ENCODE results near the gene OTOP3. TPM values are rescaled to one million over a fixed set of nuclear protein-coding genes. Genes with fewer than 3 reads are reported as not detected.

Gene OTOP3, protein sequence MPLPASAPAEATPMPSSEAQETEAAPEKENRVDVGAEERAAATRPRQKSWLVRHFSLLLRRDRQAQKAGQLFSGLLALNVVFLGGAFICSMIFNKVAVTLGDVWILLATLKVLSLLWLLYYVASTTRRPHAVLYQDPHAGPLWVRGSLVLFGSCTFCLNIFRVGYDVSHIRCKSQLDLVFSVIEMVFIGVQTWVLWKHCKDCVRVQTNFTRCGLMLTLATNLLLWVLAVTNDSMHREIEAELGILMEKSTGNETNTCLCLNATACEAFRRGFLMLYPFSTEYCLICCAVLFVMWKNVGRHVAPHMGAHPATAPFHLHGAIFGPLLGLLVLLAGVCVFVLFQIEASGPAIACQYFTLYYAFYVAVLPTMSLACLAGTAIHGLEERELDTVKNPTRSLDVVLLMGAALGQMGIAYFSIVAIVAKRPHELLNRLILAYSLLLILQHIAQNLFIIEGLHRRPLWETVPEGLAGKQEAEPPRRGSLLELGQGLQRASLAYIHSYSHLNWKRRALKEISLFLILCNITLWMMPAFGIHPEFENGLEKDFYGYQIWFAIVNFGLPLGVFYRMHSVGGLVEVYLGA
- total RNA-seq = not detected in 2 replicates

DNA sequence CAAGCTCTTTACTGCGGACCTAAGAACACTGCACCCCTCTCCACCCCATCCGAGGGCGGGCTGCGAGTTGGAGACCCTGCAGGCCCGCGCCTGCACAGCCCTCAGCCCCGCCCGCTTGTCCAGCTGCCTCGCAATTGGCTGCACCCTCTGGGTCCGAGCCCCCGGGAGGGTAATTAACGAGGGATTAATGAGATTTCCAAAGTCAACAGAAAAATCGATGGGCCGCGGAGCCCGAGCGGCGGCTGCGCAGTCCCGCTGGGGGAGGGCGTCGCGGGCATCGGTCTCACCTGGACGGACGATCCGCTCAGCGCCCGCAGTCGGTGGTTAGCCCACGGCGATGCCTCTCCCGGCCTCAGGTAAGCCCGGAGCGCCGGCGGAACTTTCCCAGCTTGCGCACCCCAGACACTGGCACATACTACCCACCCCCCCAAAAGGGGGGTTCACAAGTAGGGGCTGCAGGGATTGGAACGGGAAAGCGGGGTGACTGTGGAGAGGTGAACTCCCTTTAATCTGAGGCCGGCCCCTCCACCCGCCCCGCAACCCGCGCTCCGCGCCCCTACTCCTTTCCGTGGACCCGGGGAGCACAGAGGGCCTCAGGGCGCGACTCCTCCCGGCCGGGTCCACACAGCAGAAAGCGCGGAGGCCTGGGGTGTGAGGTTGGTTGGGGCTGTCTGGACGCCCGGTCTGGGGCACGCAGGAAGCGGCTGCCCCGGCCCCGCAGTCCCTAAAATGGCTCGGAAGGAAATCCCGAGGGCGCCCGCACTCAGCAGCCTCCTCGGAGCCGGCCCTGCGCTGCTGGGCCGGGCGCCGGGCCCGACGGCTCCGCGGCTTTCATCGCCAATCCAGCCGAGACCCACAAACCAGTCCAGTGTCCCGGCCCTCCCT lies at the start of gene OTOP3:
Gene OTOP3 (plus strand): TSS at position 314 of the 885 bp plus-strand sequence. CDS start 24 bp downstream, at position 338.

DNA sequence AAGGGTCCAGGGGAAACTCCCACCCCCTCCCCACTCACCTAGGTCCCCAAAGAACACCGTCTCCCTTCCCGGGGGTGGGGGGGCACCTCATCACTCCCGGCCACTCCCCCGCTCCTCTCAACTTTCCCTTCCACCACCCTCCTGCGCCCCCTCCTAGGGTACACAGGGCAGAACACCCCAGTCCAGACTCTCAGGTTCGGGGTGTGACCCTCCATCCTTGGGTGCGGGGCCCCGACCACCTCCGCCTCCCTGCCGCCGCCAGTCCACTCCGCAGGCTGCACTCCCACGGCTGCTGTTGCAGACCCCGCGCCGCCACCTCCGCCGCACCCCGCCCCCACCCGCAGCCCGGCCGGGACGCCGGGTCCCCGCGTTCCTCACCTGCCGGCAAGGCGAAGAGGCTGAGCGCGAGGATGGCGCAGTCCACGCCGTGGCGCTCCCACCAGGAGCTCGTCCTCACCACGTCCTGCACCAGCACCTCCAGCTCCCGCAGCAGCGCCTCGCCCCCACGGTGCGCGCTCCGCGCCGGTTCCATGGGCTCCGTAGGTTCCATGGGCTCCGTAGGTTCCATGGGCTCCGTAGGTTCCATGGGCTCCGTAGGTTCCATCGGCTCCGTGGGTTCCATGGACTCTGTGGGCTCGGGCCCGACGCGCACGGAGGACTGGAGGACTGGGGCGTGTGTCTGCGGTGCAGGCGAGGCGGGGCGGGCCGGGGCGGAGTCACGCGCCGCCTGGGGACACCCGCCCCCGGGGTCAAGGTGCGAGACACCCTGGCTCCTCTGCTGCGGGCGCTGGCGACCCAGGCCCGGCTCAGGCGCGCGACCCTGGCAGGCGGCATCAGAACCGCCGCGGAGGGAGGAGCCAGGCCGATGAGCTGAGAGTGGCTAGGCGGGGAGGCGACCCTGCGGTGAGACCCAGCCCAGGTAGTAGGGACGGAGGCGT lies 42.5 kb upstream of the OTOP3 start, which contains the start of gene FADS6:
Gene FADS6 (minus strand): TSS at position 660 of the 938 bp plus-strand sequence. CDS start 38 bp downstream, at position 622.

DNA sequence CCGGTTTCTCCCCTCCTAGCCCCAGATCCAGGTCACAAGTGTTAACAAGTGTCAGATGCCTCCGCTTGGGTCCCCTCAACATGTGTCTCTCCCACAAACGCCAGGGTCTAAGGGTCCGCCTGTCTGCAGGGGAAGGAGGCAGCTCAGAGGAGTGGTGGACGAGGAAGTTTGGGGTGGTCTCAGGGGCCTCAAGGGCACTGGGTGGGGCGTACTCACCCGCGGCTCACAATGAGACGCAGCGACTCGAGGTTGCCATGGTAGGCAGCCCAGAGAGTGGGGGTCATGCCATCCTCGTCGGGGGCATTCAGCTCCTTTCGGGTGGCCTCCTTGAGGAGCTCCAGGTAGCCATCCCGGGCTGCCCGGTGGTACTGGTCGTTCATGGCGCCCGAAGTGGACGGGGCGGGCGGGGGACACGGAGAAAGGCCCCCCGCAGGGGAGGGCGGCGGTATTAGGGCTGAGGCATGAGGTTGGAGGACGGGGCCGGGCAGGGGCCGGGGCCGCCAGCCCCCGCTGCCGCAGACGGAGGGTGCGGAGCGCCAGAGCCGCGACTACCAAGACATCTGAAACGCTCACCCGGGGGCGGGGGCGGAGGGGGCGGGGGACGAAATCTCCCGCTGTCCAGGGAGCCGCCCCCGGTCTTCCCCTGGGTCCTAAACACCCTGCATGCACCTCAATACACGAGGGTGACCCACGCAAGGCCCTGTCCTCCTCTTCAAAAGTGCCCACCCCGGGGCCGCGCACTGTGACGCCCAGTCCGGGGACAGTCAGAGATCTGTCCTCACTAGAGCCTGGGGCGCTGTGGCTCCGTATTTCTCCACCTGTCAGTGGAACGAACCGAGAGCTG lies 12.8 kb upstream of the OTOP3 start, which contains the start of gene USH1G:
Gene USH1G (minus strand): TSS at position 562 of the 844 bp plus-strand sequence. CDS start 182 bp downstream, at position 380.

DNA sequence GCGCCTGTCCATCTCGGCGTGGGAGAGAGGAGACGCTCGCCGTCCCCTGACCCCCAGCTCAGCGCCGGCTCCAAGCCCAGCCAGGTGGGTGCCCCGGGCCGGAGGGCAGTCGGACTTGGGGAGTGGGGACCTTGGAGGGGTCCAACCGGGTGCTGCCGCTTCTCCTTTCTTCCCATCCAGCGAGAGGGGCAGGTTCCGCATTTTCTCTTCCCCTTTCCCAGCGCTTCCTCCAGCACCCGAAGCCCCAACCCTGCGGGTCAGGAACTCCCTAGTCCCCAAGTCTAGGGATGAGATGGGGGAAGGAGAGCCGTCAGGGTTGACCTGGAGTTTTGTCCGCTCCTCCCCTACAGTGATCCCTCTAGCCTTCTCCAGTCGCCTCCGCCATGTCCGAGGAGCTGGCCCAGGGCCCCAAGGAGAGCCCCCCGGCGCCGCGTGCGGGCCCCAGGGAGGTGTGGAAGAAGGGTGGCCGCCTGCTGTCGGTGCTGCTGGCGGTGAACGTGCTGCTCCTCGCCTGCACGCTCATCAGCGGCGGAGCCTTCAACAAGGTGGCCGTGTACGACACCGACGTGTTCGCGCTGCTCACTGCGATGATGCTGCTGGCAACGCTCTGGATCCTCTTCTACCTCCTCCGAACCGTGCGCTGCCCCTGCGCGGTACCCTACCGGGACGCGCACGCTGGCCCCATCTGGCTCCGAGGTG lies 11.3 kb upstream of the OTOP3 start, which contains the start of gene OTOP2:
Gene OTOP2 (plus strand): TSS at position 24 of the 699 bp plus-strand sequence. CDS start 360 bp downstream, at position 384.

DNA sequence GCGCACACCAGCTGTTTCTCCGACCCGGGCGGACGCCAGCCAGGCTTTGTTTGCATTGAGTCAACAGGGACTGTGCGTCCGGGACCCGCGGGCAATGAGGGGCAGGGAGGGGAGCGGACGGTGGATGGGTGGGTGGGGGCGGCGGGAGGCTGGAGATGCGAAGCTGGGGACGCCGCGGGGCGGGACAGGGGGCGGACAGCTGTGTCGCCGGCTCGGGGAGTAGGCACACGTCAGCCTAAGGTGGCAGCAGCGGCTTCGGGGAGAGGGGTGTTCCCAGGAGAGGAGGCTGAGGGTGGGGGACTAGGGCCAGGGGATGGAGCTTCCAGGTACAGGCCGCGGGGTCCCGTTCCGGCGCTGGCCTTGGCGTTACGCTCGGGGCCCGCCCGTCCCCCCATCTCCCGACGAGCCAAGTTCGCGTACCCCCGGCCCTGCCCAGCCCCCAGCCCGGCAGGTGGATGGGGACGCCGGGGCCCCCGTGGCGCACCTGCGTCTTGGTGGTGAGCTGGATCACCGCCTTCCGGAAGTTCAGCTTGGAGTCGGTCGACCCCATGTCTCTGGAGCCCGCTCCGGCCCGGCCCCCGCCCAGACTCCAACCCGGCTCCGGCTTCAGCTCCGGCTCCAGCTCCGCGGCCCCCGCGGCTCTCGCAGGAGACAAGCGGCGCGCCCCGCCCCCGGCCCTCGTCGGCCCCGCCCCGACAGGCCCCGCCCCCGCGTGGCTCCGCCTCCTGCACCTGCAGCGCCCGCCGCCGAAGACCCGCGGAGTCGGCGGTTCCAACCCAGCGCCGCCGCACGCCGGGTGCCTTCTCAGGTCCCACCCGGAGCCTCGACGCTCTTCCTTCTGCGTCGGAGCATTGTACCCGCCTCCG lies 36.6 kb downstream of the OTOP3 start, which contains the start of gene HID1:
Gene HID1 (minus strand): TSS at position 653 of the 866 bp plus-strand sequence. CDS start 103 bp downstream, at position 550.

DNA sequence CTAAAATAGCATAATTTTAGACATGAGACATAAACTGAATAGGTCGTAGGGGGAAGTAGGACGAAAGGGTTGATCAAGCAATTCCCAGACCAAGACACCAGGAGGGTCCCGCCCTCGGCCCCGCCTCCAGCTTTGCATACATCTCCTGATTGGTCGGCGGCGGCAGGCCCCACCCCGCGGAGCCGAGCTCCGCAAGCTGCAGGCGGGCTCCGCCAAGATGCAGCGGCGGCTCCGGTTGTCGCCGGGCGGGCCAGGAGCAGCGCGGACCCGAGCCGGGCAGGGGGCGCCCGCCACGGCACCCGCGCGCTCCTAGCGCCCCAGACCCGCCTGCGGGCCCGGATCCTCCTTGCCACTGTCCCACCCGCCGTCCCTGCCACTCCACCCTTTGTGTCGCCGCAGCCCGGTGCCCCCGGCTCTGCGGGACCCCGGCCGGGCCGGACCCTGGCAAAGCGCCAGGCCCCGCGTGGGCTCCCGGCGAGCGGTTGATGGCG lies 51.8 kb downstream of the OTOP3 start, which contains the start of gene CDR2L:
Gene CDR2L (plus strand): TSS at position 215 of the 491 bp plus-strand sequence. CDS start 412 bp downstream, outside the sequence.

Other genes starting within 250 kb of the OTOP3 start
- not detected in 2 replicates for gene CD300LF, start 223.0 kb upstream of the OTOP3 start, total RNA-seq
- 0.22 and 0.26 TPM in 2 replicates for gene RAB37, start 198.6 kb upstream of the OTOP3 start, total RNA-seq
- gene NHERF1, start 187.3 kb upstream of the OTOP3 start, total RNA-seq = 4.2 and 5.8 TPM in 2 replicates
- 23.4 and 25.4 TPM in 2 replicates for gene NAT9, start 159.6 kb upstream of the OTOP3 start, total RNA-seq
- gene GRIN2C, start 76.0 kb upstream of the OTOP3 start, total RNA-seq = under 0.01 TPM in 1 of 2 replicates, not detected in the other
- 19.3 and 20.4 TPM in 2 replicates for gene FDXR, start 62.9 kb upstream of the OTOP3 start, total RNA-seq
- gene FADS6, start 42.3 kb upstream of the OTOP3 start, total RNA-seq = not detected in 2 replicates
- not detected in 2 replicates for gene USH1G, start 12.6 kb upstream of the OTOP3 start, total RNA-seq
- not detected in 2 replicates for gene OTOP2, start 11.6 kb upstream of the OTOP3 start, total RNA-seq
- 41.6 and 45.6 TPM in 2 replicates for gene HID1, start 36.9 kb downstream of the OTOP3 start, total RNA-seq
- gene CDR2L, start 51.7 kb downstream of the OTOP3 start, total RNA-seq = 4.3 and 7.0 TPM in 2 replicates
- 17.1 and 18.3 TPM in 2 replicates for gene MRPL58, start 76.8 kb downstream of the OTOP3 start, total RNA-seq
- gene ATP5PD, start 111.1 kb downstream of the OTOP3 start, total RNA-seq = 202 and 234 TPM in 2 replicates
- gene KCTD2, start 111.3 kb downstream of the OTOP3 start, total RNA-seq = 10.2 and 11.6 TPM in 2 replicates
- 5.0 and 5.2 TPM in 2 replicates for gene SLC16A5, start 152.1 kb downstream of the OTOP3 start, total RNA-seq
- 2.4 and 5.8 TPM in 2 replicates for gene ARMC7, start 174.1 kb downstream of the OTOP3 start, total RNA-seq
- gene NT5C, start 195.8 kb downstream of the OTOP3 start, total RNA-seq = 38.9 and 67.3 TPM in 2 replicates
- gene JPT1, start 218.6 kb downstream of the OTOP3 start, total RNA-seq = 41.5 and 64.9 TPM in 2 replicates
- 132 and 135 TPM in 2 replicates for gene SUMO2, start 247.1 kb downstream of the OTOP3 start, total RNA-seq